ENCODE measurements around the gene ADGRL3.
"Not testable (repeated sequence)": the region's sequence is repeated elsewhere in the genome, so short reads cannot be mapped to it uniquely, and the experiment has no call there.

The ADGRL3 gene

DNA sequence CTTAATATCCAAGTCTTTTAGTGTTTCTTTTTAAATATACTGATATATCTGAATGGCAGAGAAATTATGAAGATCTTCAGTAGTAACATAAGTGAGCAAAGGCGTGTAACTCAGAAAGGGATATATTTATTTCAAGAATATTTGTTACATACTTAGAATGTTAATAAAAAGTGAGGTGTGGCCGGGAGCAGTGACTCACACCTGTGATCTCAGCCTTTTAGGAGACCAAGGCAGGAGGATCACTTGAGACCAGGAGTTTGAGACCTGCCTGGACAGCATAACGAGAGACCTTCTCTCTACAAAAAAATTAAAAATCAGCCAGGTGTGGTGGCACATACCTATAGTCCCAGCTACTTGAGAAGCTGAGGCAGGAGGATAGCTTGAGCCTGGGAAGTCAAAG is 651.0 kb downstream of the ADGRL3 start:
- no peak for DNase-seq

DNA sequence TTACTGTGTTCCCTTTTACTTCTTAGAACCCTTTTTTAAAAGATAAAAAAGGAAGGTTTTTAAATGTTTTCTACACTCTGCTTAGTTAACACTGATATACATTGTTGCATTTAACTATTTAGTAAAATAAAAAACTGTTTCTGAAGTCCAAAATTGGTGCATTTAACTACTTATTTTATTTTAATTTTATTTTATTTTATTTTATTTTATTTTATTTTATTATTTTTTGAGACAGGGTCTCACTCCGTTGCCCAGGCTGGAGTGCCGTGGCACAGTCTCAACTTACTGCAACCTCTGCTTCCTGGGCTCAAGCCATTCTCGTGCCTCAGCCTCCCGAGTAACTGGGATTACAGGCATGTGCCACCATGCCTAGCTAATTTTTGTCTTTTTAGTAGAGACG is 652.0 kb downstream of the ADGRL3 start:
- not testable (repeated sequence) for DNase-seq

DNA sequence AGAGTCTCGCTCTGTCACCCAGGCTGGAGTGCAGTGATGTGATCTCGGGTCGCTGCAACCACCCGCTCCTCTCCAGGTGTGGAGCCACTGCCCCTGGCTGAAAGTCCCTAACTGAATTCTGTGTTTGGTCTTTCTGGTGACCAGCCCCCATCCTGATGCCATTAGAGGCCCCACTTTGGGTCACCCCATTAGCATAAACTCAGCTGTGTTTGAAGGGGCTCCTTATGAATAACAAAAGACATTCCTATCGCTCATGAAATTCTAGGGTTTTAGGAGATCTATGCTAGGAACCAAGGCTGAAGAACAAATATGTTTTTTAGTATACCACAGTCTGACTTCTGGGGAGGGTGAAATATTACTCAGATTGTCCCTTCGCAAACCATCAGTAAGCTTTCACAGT is 652.9 kb downstream of the ADGRL3 start:
- DNase-seq, result no peak

DNA sequence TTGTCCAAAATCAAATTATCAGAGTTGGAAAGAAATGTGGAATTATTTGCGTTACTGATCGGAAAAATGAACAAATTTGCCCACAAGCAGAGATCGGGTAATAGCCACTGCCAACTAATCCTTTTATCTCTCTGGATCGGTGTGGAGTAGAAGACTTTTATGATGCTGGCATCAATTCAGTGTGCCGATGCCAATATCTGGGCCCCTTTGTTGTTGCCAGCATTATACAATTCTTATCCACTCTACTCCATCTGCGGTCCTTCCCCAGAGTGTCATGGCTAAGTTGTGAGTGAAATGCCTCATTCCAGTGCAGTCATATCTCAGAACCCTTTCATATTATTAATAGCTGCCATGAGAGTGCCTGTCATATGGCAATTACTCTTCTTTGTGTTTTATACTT is 660.2 kb downstream of the ADGRL3 start:
- no peak for DNase-seq

DNA sequence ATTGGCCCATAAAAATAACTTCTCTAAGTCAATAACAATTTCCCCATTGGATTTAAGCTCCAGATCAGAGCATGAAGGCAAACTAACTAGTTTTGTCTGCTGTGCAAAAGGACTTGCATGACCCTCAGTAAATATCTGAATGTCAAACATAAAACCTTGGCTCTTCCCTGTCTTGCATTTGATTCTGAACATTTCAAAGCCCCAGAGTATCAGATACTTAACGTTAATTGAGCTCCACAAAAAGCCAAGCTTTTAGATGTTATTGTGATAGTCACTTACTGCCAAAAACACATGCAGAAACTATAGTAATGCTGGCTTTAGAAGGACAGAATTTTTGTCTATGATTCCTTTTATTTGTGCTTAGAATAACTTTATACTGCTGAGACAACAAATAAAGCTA is 664.2 kb downstream of the ADGRL3 start:
- no peak for DNase-seq

DNA sequence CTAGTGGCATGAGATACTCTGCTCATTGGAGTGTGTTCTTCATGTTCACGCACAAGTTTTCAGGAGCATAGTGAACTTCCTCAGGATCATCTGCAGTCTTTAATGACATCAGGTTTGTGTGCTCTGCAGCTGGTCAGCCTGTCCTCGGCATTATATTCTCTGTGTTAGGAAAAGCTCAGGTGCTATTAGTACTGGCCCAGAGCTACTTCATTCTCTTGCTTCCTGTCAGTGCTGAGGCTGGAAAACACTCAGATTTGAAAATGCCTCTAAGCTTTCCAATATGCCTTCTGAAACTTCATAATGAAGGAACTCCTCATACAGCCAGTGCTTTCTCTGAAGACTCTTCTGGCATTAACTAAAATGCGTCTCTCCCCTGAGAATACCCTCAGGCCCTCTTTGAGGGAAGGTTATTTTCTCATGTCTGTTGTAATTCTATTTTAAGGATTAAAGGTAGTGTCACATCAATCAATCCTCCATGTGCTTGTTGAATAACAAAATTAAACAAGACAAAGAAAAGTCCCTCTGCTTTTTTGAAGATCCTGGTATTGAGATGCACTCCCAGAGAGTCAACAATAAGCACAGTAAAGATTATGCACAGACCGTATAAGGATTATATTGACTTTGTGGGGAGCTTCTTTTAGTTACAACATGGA is 666.4 kb downstream of the ADGRL3 start:
- no peak for DNase-seq

DNA sequence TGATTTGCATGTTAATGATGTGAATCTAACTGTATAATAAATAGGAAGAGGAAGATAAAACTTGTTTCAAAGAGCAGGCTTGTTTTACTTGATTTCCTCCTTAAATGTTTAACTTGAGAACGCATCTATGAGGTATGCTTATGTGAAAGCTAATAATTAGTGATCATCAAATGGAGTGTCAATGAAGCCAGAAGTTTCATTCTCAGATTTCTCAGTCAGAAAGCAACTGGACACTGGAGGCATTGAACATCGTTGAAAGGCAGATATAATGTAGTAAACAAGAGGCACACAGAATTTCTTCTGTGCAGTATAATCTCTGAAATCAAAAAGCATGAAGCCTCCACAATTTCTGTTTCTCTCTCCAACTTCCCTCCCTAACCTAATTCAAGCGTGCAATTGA is 672.9 kb downstream of the ADGRL3 start:
- DNase-seq, result no peak

DNA sequence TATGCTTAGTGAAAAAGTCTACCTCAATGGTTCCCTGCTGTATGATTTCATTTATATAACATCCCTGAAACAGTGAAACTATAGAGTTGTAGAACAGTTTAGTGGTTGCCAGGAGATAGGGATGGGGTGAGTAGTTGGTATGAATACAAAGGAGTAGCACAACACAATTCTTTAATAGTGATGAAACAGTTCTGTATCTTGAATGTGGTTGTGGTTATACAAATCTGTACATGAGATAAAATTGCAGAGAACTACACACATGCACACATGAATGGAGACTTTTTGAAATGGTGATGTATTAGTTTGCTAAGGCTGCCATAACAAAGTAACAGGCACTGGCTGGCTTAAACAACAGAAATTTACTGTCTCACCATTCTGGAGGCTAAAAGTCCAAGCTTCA is 677.1 kb downstream of the ADGRL3 start:
- DNase-seq, result no peak

DNA sequence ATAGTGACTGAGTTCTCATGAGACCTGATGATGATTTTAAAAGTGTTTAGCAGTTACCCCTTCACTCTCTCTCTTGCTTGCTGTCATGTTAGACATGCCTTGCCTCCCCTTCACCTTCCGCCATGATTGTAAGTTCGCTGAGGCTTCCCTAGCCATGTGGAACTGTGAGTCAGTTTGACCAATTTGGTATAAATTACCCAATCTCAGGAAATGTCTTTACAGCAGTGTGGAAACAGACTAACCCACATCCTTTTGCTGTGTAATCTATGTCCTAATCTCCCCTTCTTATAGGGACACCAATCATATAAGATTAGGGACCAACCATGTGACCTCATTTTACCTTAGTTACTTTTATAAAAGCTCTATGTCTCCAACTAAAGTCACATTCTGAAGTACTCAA is 677.8 kb downstream of the ADGRL3 start:
- no peak for DNase-seq

DNA sequence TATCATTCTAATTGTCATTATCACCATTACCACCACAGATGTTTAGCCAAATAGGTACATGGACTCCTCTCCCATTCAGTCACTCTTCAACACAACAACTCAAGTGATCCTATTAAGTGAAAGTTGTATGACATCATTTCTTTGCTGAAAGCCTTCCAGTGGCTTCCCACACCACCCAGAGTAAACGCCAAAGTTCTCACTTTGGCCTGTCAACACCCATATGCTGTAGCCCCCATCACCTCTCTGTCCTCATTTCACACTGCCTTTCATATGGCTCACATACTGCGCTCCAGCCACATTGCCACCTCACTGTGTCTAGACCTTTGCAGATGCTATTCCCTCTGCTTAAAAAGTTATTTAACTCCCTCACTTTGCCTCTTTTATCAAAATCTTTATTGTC is 682.3 kb downstream of the ADGRL3 start:
- no peak for DNase-seq

DNA sequence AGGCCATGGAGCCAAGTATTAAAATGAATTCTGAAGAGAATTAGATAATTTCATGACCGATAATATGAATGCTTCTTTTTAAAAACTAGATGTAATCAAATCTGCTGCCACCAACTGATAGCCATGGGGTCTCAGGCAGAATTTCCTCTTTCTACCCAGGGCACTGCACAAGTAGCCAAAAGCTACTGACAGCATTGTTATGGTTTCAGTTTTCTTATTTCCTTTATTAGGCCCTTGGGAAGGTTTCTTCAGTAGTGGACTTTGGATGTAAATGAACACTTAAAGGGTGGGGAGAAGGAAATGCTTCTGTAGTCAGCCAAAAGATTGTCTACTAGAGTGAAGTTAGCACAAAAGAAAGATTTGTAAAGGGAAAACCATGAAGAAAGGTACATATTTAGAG is 686.0 kb downstream of the ADGRL3 start:
- no peak for DNase-seq

DNA sequence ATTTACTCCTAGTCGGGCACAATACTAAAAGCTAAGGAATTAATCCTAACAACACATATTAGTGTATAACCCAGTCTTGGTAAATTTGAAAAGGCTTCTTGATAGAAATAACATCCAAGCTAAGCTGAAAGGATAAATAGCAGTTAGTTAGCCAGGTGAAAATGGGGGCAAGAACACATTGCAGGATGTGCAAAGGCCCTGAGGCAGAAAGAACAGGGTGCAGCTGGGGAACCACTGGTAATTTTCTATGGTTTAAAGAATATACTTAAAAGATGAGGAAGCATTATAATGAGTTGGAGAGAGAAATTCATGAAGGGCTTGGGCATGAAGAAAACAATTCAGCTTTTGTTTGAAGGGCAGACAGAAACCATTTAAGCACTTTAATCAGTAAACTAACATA is 689.0 kb downstream of the ADGRL3 start:
- DNase-seq, result no peak

DNA sequence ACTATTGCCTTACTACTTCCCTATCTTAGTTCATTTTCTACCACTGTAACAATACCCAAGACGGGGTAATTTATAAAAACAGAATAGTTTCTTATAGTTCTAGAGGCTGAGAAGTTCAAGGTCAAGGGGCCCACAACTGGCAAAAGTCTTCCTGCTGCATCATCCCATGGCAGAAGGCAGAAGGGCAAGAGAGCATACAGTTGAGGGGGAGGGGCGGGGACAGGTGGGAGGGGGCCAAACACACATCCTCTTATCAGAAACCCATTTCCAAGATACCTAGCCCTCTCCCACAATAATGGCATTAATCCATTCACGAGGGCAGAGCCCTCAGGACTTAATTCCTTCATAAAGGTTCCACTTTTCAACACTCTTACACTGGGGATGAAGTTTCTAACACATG is 690.2 kb downstream of the ADGRL3 start:
- DNase-seq, result no peak

DNA sequence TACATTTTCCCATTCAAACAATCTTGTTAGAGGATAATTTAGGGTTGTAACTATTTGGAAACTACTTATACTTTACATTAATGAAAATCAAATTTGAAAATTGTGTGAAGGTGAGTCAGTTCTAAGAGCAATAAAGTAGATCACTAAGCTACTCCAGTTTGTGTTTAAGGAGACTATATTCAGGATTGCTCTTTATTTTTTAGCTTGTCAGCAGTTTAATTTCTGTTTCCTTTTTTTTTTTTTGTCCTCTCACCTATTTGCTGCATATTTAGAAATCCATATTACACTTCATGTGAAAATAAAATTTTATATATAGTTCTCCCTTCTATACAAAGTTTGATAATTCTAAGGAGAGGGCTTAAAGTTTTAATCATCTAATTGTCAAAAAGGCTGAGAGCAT is 691.8 kb downstream of the ADGRL3 start:
- no peak for DNase-seq

DNA sequence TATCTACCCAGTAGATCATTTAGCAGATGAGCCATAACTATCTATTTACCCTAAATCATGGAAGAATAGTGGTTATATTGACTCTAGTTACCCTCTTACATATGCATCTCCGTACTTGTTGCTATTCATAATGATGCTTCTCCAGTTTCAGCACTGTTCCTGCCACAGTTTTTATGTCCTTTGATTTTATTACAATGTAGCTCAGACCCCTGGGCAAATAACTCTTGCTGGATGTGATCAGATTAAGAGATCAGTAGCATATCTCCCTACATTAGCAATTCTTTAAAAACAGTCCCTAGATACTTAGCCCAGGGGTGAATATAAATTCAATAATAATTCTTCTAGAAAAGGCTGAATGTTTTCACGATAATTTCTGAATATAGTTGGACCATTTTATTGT is 696.5 kb downstream of the ADGRL3 start:
- DNase-seq, result no peak

DNA sequence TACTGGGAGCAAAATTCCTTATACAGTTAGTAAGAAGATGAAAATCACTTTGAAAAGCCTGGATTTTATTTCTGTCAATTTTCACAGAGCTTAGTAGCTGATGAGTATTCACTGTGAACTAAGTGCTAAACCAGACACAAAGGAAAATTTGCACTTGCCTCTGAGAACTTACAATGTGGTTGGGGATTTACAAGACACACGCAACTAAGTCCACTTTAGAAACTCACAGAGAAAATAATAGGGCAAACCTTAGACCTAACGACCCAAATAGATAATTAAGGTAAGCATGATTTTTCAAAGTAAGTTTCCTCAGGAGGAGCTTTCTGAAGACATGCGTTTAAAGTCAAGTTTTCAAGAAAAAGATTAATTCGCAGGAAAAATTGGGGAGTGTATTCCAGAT is 708.9 kb downstream of the ADGRL3 start:
- no peak for DNase-seq

DNA sequence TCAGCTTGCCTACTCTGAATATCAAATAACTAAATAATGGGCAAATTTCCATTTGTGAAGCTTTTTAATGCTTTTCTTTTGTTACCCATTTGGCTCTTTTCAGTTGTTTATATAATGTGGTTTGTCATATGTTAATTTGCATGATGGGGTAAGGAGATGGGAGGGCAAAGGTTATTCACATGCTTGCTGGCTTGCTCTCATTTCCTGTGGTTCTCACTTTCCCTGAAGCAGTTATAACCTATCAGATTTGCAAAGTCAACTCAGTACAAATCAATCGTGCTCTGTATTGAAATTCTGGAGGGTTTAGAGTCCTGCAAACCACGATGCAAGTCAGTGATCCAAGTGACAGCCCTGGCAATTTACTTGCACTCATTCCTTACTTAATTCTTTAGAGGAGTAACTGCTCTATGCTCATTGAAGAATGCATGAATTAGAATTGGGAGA is 711.2 kb downstream of the ADGRL3 start:
- no peak for DNase-seq

DNA sequence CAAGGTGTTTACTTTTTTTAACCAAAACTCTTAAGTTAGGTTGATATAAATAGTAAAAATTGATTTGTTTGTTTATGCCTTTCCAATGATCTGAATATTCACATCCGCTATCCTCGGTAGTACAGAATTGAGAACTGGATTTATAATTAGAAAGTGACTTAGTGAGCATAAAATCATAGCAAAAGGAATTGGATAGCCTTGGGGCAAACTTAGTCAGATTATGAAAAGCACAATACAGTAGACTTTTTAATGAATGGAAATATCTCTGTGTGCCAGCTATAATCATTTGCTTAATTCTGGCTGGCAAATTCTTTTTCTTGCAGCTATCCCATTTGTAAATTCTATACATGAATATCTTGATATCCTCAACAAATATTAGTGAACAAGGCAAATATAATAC is 713.5 kb downstream of the ADGRL3 start:
- DNase-seq, result no peak

DNA sequence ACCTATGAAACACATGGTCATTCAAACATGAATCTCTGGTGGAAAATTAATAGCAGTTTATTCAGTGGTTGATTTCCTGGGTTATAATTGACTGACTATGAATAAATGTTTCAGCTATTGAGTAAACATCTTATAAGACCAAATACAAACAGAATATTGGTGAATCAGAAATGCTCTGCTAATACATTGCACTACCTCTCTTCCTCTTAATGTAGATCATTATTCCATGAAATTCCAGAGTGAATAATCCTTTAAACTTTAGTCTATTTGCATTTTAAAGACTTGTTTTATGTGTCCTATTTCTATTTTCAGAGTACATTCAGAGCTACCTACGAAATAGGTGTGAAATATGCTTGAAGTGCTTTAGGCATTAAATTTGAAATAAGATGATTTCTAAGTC is 715.4 kb downstream of the ADGRL3 start:
- no peak for DNase-seq

DNA sequence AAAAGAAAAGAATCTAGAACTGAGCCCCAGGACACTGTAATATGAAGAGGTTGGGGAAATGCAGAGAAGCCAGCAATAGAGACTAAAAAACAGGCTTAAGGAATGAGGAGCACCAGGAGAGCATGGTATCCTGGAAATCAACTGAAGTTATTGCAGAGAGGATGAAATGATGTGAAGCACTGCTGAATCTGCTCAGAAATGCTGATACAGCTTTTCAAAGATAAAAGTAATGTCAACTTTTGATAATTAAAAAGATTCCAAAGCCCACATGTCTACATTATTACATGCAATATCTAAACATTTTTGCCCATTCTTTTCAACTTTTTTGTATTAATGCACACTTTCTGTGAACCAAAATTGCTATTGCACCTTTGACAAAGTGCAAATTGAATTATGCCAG is 718.4 kb downstream of the ADGRL3 start:
- DNase-seq, result no peak

DNA sequence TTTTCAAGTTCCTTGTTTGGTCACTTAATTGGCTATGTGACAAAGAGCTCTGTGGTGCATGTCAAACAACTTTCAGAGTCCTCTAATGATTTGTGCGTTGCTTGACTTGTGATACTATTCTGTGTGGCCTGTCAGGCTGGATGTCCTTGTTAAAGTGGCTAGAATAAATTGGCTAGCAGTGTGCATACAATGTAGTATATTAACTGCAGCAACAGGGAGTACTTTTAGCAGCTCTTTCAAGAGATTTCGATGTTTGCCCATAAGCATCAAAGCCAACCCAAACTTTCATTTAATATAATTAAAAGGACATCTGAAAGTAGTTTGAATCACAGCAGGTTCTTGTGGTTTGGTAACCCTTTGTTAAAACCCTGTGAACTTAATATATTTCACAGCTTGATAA is 718.9 kb downstream of the ADGRL3 start:
- DNase-seq, result no peak

DNA sequence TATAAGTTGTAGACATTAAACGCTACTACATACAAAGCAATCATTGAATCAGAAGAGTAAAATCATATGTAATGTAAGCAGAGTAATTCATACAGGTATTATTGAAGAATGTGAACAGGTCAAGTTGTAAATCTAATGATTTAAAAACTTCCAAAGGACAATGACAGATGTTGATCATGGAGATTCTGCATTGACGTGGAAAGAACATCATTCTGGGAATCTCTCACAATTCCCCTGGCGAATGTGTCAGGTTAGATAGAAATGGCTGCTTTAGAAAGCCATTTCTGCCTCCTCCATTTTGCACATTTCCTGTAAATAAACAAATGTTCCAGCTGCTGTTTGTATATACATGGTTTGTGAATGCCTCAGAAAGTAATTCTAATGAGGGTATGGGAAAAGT is 719.4 kb downstream of the ADGRL3 start:
- no peak for DNase-seq

DNA sequence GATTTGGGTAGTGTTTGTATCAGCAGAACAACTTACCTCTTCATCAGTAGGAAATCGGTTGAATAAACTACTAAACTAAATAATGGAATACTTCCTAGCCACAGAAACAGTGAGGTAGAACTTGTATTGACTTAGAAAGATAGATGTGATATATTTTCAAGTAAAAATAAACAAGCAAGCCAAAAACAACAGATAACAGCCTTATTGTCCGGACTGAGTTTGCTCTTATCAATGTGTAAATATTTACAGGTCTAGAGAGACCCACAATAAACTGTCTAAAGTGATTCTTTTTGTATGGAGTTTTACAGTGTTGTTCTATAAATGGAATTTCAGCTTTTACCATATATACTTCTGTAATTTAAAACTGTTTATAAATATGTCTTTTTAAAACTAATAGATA is 721.8 kb downstream of the ADGRL3 start:
- DNase-seq, result no peak

DNA sequence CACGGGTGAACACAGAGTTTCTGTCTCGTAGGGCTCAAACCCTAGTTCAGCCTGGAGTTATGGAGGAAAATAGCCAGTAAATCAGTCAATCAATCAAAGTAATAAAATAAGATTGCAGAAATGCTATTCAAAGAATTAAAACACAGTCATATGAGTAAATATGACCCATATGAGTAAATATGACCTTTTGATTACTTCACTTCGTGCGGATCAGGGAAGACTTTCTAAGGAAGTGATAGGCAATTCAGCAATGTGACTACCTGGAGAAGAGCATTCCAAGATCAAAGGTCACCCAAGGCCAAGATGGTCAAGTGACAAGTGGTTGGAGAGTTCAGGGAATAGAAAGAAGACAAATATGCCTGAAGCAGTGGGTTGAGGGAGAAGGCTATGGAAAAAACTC is 722.6 kb downstream of the ADGRL3 start:
- DNase-seq, result no peak

DNA sequence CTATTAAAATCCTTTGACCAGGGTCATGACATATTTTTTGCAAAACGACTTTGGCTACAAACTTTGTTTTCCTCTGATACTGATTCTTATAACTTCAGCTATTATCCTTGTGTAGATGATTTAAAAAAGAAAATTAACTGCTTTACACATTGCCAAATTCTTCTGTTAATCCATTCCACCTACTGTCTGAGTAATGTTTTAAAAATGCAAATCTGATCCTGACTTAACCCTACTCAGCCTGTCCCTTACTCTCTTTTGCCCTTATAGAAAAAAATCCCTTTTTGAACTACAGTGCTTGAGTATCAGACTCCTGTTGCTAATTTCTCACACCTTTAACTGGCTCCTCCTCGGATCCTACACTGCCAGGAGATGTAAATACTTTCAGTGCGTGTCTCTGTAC is 723.1 kb downstream of the ADGRL3 start:
- no peak for DNase-seq

DNA sequence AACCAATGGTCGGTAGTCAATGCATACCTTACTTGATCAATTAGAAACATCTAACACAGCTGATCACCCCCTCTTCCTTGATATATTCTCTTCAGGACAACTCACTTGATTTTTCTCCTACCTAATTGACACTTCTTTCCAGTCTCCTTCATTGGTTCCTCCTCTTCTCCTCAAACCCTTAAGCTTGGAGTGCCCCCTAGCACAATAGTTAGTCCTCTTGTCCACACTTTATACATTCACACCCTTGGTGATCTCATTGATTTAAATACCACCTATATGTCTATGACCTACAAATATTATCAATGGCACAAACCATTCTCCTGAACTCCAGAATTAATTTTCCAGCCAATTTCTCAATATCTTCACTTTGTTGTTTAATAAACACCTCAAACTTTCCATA is 724.0 kb downstream of the ADGRL3 start:
- no peak for DNase-seq
